ENCODE results near the gene ARMC12.

DNA sequence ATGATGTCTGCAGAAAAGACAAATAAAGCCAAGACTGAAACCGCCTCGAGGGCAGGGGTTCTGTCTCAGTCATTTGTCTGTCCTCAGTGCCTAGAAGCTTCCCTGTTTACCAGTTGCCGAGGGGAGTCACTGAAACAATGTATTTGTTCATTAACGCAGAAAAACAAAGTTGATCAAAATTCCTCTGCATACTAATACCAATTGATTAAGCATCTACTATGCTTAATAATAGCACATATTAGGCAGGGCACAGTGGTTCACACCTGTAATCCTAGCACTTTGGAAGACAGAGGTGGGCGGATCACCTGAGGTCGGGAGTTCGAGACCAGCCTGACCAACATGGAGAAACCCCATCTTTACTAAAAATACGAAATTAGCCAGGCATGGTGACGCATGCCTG is 46.3 kb upstream of the ARMC12 start:
- TF ChIP-seq MXI1 (IDR thresholded peaks at IDR 0.05; ENCODE audit: low read depth, low read length) (no peak), EP300 (IDR thresholded peaks at IDR 0.05; ENCODE audit: borderline replicate concordance in 1 of 2, low read depth in 1 of 2, low read length in 1 of 2) (no peak), ELF1 (IDR thresholded peaks at IDR 0.05) (no peak), SIN3A (IDR thresholded peaks at IDR 0.05; ENCODE audit: borderline replicate concordance, low read depth, low read length) (no peak), NFIC (IDR thresholded peaks at IDR 0.05; ENCODE audit: borderline replicate concordance) (no peak), RAD21 (IDR thresholded peaks at IDR 0.05; ENCODE audit: low read length) (no peak)
- TF ChIP-seq, protein P1, sequence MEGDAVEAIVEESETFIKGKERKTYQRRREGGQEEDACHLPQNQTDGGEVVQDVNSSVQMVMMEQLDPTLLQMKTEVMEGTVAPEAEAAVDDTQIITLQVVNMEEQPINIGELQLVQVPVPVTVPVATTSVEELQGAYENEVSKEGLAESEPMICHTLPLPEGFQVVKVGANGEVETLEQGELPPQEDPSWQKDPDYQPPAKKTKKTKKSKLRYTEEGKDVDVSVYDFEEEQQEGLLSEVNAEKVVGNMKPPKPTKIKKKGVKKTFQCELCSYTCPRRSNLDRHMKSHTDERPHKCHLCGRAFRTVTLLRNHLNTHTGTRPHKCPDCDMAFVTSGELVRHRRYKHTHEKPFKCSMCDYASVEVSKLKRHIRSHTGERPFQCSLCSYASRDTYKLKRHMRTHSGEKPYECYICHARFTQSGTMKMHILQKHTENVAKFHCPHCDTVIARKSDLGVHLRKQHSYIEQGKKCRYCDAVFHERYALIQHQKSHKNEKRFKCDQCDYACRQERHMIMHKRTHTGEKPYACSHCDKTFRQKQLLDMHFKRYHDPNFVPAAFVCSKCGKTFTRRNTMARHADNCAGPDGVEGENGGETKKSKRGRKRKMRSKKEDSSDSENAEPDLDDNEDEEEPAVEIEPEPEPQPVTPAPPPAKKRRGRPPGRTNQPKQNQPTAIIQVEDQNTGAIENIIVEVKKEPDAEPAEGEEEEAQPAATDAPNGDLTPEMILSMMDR (IDR thresholded peaks at IDR 0.05) = no peak
- TF ChIP-seq, protein P2, sequence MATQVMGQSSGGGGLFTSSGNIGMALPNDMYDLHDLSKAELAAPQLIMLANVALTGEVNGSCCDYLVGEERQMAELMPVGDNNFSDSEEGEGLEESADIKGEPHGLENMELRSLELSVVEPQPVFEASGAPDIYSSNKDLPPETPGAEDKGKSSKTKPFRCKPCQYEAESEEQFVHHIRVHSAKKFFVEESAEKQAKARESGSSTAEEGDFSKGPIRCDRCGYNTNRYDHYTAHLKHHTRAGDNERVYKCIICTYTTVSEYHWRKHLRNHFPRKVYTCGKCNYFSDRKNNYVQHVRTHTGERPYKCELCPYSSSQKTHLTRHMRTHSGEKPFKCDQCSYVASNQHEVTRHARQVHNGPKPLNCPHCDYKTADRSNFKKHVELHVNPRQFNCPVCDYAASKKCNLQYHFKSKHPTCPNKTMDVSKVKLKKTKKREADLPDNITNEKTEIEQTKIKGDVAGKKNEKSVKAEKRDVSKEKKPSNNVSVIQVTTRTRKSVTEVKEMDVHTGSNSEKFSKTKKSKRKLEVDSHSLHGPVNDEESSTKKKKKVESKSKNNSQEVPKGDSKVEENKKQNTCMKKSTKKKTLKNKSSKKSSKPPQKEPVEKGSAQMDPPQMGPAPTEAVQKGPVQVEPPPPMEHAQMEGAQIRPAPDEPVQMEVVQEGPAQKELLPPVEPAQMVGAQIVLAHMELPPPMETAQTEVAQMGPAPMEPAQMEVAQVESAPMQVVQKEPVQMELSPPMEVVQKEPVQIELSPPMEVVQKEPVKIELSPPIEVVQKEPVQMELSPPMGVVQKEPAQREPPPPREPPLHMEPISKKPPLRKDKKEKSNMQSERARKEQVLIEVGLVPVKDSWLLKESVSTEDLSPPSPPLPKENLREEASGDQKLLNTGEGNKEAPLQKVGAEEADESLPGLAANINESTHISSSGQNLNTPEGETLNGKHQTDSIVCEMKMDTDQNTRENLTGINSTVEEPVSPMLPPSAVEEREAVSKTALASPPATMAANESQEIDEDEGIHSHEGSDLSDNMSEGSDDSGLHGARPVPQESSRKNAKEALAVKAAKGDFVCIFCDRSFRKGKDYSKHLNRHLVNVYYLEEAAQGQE (IDR thresholded peaks at IDR 0.05; ENCODE audit: low read depth, low read length) = no peak
